Glomerular visceral epithelial cell (primary cell): Measurements from ENCODE around the gene HELQ.
A peak's percentile ranks its signal among the peaks of the same experiment; 100 is the strongest.
"Not testable (repeated sequence)": the region's sequence is repeated elsewhere in the genome, so short reads cannot be mapped to it uniquely, and the experiment has no call there.

Experiments
- DNase-seq: peaks from one replicate; pipeline ENCODE4 v3.0.0-alpha.2; 2016; ENCODE audit errors: extremely low spot score

Gene HELQ

DNA sequence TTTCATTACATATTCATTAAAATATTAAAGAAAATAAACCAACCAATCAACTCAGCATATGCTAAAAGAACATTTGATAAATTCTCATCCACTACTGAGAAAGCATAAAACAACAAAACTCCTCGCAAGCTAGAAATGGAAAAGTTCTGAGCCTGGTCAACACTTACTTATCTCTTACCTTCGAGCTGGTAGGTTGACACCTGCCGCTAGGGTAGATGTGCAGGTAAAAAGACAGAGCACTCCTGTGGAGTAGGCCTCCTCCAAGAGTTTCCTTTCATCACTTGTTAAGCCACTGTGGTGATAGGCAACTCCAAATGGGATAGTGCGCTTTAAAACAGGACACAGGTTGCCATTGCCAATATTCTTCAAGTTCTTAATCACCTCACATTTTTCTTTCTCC, 18.9 kb downstream of the HELQ start:
- DNase-seq = no peak

DNA sequence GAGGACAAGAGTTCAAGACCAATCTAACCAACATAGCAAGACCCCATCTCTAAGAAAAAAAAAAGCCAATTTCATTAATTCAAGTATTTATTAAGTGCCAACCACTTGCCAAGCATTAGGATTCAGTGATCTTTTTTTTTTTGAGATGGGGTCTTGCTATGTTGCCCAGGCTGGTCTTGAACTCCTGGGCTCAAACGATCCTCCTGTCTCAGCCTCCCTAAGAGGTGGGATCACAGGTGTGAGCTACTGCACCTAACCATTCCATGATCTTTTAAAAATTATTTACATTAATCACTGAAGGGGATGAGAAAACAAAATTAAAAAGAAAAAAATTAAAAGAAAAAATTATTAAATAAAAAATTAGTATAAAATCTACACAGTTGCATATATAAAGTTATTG, 24.4 kb downstream of the HELQ start:
- DNase-seq = no peak

DNA sequence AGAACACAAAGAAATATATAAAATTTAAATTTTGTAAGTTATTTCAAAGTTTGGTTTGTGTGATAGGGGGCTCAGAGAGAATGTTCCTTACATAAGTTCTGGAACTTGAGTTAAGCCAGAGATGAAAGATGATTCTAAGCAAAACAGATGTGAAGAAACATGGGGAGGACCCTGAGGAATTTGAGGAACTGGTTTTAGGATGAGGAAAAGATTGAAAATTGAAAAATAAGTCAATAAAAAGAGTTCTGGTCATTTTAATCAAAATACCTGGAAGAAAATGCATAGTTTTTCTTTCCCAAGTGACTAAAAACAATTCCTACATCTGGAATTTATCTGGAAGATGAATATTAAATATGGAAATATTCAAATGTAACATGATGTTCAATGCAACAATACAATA, 37.4 kb downstream of the HELQ start:
- DNase-seq = no peak

DNA sequence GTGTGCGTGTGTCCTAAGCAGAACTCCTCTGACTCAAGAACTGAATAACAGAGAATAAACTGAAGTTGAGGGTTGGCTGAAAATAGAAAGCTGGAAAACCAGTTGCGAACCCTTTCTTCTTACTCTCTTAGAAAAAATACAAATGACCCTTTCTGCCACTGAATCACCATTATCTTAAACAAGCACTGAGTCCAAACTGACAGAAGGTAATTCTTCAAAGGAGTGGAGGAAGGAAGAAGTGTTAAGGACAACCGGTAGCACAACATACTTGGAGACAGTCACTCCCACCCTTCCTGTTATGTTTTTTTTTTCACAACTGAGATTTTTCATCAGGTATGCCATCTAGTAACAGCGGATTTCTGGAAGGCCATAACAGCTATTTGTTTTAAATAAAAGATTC, 38.1 kb downstream of the HELQ start:
- no peak for DNase-seq

DNA sequence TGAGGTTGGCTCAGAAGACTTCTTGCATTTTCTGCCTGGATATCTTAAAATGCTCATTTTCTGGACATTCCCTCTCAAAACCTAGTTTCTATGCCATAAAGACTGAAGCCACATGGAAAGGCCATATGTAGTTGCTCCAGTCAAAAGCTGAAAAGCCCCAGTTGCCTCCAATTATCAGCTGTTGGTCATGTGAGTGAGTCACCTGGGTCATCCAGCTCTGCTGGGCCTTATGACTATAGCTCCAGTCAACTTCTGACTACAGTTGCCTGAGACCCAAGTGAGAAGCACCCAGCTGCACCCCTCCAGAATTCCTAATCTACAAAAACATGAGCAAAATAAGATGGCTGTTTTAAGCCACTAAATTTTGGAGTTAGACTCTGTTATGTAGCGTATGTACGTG, 41.9 kb downstream of the HELQ start:
- DNase-seq = no peak

DNA sequence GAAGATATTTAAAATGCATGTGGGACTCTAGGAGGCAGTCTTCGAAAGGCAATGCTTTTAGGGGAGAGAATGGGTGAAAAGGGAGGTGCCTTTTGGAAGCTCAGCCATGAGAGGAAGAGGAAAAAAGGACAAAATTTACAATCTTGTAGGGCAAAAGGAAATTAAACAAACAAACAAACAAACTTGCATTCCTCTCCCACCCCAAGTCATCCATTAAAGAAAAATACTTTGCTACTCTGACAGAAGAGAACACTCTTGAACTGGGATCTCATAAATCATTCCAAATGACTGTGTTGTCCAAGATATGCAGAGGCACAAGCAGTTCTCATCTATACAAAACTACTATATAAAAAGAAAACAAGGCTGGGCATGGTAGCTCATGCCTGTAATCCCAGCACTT, 46.7 kb downstream of the HELQ start:
- no peak for DNase-seq

DNA sequence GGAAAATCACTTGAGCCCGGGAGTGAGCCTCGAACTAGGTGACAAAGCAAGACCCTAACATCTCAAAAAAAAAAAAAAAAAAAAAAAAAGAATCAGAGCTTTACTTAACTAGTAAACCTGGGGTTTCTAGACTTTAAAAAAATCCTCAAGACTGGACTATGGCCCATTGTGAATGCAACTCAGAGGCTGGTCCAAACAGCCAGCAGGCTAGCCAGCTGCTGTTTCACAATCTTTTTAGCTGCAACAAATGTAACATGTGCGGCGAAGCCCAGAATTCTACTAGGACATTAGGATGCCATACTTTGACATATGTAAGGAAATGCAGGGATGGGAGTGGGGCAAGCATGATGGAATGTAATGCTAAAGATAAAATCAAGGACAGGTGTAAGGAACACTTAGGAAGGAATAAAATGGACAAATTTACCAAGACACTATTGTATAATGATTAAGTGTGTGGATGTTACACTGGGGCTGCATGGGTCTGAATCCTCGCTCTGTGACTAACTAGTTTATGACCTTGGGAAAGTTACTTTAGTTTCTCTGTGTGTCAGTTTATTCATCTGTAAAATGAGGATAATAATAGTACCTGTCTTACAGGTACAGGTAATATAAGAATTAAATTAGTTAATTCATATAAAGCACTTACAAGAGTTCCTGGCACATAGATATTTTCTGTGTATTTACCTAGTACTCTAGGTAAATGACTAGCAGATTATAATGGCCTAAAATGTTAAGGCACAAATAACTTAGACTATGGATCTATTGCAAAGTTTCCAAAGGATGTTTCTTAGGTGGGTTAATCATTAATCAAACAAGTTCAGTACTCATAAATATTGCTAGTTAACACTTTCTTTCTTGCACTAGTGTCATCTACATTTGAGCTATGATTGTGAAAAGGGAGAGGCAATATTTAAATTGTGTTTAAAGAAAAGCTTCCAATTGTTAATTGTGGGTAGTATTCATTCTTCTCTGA, 49.5 kb downstream of the HELQ start:
- DNase-seq = no peak

DNA sequence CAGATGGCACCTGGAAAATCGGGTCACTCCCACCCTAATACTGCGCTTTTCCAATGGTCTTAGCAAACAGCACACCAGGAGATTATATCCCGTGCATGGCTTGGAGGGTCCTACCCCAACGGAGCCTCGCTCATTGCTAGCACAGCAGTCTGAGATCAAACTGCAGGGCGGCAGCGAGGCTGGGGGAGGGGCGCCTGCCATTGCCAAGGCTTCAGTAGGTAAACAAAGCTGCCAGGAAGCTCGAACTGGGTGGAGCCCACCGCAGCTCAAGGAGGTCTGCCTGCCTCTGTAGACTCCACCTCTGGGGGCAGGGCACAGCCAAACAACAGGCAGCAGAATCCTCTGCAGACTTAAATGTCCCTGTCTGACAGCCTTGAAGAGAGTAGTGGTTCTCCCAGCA, 57.5 kb downstream of the HELQ start:
- not testable (repeated sequence) for DNase-seq

DNA sequence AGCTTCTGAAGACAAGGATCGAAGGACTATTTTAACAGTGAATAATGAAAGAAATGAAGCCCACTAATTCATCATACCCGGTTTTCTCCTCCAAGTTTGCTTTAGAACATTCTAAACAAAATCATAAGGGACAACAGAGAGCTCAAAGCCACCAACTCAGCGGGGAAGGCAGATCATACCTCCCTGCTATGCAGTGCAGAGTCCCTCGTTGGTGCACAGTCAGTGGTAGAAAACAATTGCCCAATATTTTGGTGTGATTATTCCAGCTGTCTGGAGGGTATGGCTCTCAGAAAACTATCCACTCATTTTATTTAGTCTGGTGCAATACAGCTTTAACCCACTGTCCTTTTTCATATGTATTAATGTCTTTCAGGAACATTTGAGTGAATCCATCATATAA, 61.7 kb downstream of the HELQ start:
- DNase-seq = no peak

DNA sequence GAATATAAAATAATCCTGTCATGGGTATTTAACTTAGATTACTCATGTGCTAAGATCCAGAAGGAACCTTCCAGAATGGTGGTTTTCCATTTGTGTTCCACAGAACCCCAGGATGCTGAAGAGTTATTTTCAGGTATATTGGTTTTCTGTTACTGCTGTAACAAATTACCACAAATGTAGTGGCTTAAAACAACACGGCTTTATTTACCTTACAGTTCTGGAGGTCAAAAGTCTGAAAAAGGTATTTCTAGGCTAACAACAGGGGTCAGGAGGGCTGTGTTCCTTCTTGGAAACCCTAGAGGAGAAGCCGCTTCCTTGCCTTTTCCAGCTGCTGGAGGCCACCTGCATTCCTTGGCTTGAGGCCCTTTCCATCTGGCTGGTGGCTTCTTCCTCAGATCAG, 63.1 kb downstream of the HELQ start:
- DNase-seq = no peak

DNA sequence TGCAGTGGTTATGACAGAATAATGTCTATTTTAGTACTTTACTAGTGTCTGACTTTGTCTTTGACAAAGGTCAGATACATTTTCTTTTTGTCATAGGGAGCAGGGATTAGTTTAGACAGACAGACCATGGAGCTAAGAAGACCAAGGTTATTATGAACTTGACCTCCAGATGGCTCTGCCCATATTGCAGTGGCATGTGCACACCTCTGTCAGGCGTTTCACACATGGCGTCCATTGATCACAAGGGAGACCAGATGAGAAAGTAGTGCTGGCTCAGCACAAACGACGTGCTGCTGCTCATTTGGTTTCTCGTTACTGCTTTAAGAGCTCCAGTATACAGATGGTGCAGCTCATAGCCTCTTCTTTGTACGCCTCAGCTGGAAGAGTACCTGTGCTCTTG, 64.7 kb downstream of the HELQ start:
- no peak for DNase-seq

DNA sequence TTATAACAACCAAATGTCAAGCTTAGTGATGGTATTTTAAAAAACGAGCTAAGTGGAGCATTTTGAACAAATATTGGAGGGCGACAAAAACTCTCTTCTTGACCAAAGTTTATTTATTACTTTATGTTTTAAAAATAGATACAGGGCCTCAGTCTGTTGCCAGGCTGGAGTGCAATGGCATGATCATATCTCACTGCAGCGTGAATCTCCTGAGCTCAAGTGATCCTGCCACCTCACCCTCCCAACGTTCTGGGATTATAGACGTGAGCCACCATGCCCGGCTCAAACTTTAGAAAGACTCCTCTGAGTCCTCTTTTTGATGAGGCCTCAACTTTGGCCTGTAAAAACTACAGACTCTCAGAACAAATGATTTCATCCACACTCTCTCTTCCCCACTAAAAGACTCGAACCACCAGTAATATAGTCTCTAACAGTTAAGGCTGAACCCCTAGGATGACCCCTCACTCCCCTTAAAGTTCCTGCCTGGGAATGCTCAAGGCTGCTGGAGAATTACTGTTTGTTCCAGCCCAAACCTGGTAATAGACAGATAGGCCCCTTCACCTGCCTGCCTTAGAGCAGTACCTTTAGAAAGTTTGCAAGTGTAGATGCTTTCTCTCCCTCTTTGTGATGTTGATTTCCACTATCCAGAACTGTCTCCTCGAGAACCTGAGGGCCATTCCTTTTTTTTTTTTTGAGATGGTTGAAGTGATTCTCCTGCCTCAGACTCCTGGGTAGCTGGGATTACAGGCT, 65.7 kb downstream of the HELQ start:
- no peak for DNase-seq

DNA sequence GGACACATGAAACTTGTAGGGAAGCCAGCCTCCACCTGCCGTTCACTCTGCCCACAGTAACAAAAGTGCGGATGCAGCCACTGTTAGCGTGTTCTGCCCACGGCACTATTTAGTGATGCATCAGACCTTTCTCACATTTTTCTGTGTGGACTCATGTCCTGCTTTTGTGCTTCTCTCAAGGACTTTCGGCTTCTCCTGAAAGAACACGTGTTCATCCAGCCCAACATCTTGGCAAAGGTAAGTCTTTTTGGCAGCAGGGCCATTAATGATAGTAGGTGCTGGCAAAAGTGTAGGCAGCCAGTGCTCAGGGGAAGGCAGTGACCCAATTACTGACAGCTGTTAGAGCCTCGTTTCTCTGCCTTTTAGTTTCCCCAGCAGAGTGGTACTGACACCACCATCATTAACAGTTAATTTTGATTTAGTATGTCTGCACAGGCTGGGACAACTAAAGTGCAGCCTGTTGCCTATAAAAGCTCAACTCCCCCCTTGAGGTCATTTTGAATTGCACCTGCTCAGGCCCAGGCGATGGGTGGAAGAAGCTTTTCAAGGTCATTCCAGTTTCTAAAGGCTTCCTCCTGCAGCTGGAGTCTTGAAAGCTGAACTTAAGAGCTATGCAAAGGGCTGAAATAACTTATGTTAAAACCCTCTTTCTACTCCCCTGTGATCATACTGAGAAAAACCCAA, 66.4 kb downstream of the HELQ start:
- DNase-seq = no peak

DNA sequence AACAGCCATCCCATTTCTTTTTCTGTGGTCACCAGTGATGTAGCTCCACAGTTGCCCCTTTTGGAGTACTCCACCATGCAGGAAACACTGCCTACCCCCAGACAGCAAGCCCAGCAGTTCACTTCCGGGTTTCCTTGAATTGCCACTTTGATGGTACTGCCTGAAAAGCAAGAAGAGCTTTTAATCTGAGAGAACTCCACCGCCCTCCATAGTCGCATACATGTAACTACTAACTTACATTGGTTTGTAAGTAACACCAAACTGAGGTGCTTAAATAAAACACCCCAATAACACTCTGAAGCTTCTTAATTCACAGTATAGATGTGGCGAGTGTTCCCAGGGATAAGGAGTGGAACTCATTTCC, 67.3 kb downstream of the HELQ start:
- no peak for DNase-seq

DNA sequence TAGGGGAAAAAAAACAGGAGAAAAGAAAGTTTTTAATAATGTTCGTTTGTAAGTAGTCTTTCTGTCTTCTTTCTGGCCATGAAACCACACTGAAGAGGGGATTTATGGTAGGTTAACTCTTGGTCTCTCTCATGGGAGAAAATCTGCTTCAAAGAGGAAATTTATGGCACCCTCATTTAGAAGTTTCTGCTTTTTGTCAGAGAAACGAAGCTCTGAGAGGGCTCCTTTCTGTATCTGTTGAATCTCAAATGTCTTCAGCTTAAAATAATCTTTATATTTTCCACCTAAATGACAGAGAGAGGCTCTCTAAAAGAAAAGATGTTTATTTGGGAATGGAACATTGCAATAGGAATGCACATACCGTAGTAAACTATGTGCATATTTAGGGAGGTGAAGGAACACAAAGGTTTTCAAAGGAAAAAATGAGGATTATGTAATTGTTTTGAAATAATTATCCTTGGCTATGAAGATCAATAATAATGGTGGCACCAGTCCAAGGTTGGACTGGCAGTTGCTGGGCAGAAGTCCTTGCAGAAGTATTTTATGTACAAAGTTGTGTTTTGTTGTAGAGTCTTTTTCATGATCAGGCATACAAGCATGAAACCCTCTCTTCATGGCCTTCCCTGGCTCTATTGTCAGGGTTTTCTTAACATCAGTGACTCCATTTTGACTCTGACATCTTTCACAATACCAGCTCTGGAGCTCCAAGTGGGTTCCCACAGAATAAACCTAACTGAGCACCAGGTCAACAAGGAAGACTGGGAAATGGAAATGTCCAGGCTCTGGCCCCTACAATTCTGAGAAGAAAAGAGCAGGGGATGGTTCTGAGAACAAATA, 67.9 kb downstream of the HELQ start:
- DNase-seq = no peak

DNA sequence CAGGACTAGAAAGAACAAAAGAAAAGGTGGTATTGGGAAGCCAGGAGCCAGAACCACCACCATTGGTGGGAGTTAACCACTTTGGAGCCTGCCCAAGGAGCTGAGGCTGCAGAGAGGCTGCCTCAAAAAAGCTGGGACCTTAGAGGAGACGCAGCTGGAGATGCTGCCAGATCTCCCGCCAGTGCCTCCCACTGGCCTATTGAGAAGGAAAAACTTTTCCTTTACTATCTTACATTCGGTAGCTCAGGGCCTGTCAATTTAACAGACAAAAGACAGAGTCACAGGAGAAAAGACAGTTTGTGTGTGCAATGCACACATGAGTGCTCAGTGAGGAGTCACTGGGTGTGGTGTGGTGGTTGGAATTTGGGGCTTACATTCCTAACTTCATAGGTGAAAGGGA, 68.6 kb downstream of the HELQ start:
- DNase-seq = peak; percentile 40

DNA sequence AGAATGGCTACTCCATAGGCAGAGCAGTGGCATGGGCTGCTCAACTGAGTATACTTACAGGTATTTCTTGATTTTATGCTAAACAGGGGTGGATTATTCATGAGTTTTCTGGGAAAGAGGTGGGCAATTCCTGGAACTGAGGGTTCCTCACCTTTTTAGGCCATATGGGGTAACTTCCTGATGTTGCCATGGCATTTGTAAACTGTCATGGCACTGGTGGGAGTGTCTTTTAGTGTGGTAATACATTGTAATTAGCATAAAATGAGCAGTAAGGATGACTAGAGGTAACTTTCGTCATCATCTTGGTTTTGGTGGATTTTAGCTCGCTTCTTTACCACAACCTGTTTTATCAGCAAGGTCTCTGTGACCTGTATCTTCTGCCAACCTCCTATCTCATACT, 72.8 kb downstream of the HELQ start:
- no peak for DNase-seq

DNA sequence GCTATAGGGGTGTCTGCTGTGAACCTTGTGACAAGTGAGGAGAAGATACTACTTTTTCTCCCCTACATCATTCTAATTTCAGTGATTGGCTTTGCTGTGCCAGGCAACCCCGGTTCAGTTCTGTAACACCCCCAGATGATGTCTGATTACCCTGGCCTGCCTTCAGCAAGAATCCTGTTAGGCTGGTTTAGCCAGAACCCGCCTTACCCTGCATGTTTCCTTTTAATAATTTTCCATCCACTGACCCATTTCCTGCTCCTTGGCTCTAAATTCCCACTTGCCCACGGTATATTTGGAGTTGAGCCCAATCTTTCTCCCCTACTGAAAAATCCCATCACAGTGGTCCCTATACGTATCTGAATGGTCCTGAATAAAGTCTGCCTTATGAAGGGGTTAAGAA, 74.5 kb downstream of the HELQ start:
- no peak for DNase-seq

DNA sequence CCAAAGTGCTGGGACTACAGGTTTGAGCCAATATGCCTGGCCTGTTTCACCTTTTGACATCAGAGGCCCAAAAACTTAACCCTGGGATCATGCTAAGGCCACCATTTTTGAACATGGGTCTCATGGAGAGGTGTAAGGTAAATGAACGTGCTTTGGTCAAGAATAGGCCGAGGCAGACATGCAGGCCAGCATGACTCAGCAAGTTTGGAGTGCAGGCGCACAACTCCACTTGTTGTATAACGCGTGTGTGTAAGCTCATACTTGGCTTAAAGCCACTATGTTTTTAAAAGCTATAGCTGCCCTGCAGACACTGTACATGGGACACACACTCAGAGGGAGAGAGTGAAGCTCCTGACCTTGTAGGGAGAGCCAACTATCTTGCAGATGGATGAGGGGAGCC, 77.2 kb downstream of the HELQ start:
- DNase-seq = no peak

DNA sequence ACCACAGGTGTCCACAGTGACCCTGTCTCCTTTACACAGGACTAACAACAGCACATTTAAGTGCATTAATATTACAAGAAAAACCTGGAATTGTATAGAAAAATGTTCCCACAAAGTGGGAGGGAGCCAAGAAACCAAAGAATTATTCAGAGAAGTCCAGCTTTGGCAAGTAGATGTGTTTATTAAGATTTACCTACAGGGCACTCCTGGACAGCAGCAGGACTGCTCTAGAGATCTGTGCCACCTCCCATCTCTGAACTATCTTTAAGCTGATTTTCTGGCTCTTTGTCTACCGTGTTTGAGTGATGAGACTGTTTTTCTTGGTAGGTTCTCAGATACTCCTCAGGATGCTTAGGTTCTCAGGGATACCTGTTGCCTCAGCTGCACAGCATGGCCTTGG, 82.7 kb downstream of the HELQ start:
- no peak for DNase-seq

DNA sequence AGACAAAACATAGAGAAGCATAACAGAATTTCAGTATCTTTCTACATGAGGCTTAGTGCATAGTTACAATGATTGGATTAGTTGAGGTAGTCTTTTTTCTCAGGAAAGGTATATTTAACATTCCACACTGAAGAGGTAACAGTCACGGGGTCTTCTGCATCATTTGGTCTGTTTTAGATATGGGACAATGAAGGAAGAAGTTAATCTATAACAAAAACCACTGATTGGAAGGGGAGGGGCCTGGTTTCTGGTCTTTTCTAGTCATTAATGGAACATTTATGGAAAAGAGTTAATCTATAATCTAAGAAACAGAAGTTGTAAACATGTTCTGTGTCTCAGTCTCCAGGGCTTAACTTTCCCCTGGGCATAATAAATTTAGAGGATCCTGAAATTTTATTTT, 83.7 kb downstream of the HELQ start:
- DNase-seq = peak; percentile 57

DNA sequence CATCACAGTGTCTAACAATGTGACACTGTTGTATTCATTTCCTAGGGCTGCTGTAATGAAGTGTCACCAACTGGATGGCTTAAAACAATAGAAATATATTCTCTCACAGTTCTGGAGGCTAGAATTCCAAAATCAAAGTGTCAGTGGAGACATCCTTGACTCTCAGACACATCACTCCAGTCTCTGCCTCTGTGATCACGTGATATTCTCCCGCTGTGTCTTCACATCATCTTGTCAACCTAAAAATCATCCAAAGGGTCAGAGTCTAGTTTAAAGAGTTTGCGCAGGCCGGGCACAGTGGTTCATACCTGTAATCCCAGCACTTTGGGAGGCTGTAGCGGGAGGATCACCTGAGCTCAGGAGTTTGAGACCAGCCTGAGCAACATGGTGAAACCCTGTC, 84.4 kb downstream of the HELQ start:
- no peak for DNase-seq
